ENCODE measurements around the gene CALU. TPM values are rescaled to one million over a fixed set of nuclear protein-coding genes. Genes with fewer than 3 reads are reported as not detected.

The CALU gene
- total and polyA plus RNA-seq, 2 experiments from 2014 or later: 136 to 179 TPM

GRCh38 chr7:128734890-128735289, 4.3 kb upstream of the CALU start:
- Mint-ChIP-seq H3K4me1 (peaks cover 5% of the 10 kb centered on the region; the same call in 1 of the 3 replicates), H3K27me3 (ENCODE audit: insufficient read depth, low read depth, poor library complexity) (peaks cover 5% of the 10 kb centered on the region), H3K4me3 (no peak overlapping the region), H3K9me3 (no peaks in the 10 kb centered on the region), H3K36me3 (ENCODE audit: low read depth) (peaks cover 4% of the 10 kb centered on the region; the same call in 1 of the 3 replicates), H3K27ac (no peak overlapping the region)
- TF ChIP-seq CTCF (conservative IDR thresholded peaks at IDR 0.05; ENCODE audit: low read depth in 2 of 2): no peak
- TF ChIP-seq EZH2 (IDR thresholded peaks at IDR 0.05; ENCODE audit: low read depth, unreplicated experiment): no peak
- TF ChIP-seq CREB1 (CRISPR knock-in tag; IDR thresholded peaks at IDR 0.05; ENCODE audit: low read depth): no peak
- no peak for TF ChIP-seq STAT1 (IDR thresholded peaks at IDR 0.05; ENCODE audit: unreplicated experiment)
- TF ChIP-seq ZNF331 (CRISPR knock-in tag; IDR thresholded peaks at IDR 0.05; ENCODE audit: low read depth): no peak
- no peak for TF ChIP-seq ETS1 (IDR thresholded peaks at IDR 0.05)
- no peak for TF ChIP-seq NANOG (IDR thresholded peaks at IDR 0.05; ENCODE audit: borderline replicate concordance)
- TF ChIP-seq JUNB (IDR thresholded peaks at IDR 0.05; ENCODE audit: unreplicated experiment): no peak
- TF ChIP-seq POLR2AphosphoS5 (IDR thresholded peaks at IDR 0.05; ENCODE audit: low read depth): no peak
- no peak for TF ChIP-seq ZNF114 (CRISPR knock-in tag; IDR thresholded peaks at IDR 0.05)
- no peak for TF ChIP-seq ZNF462 (CRISPR knock-in tag; IDR thresholded peaks at IDR 0.05)
- no peak for TF ChIP-seq EZH2phosphoT487 (IDR thresholded peaks at IDR 0.05; ENCODE audit: unreplicated experiment)
- no peak for TF ChIP-seq REST (IDR thresholded peaks at IDR 0.05; ENCODE audit: unreplicated experiment)
- ATAC-seq (no peak), DNase-seq (ENCODE audit: low spot score) (no peak)
- no peaks in the 10 kb centered on the region for H3F3A ChIP-seq (replicated peaks; ENCODE audit: low read depth)
- H3K36me3 ChIP-seq (ENCODE audit: insufficient read depth): no peaks in the 10 kb centered on the region
- H3K4me1 ChIP-seq (ENCODE audit: insufficient read depth): peaks cover 5% of the 10 kb centered on the region; the same call in 1 of the 2 replicates
- peaks cover 2% of the 10 kb centered on the region for H4K20me1 ChIP-seq (replicated peaks; ENCODE audit: insufficient read depth)
- H3K4me3 ChIP-seq: no peak overlapping the region
- no peaks in the 10 kb centered on the region for H3K27me3 ChIP-seq (ENCODE audit: insufficient read depth)
- H3K79me2 ChIP-seq (replicated peaks; ENCODE audit: insufficient read depth): peaks cover 6% of the 10 kb centered on the region
- H3K27ac ChIP-seq (ENCODE audit: low read depth): no peak overlapping the region
- H3K9me2 ChIP-seq (ENCODE audit: insufficient read depth): peaks cover 2% of the 10 kb centered on the region
- H3K4me2 ChIP-seq: no peak overlapping the region
- 0 out of 2 replicates have a peak overlapping the region, but pooled peaks have one; percentile 56 for H2AFZ ChIP-seq

Data from GM23338 (cell line).